Astrocyte of the spinal cord (primary cell): ENCODE measurements around the gene ASIP.

Experiments used
- DNase-seq: peaks from one replicate; pipeline ENCODE4 v3.0.0; 2011; ENCODE audit warnings: low read depth, low spot score
- H3K4me3 ChIP-seq: 2 replicates; pipeline ENCODE4 v1.5.1; 2011; ENCODE audit warnings: low read depth, mild to moderate bottlenecking, low read length, moderate library complexity
- in situ Hi-C: cut with HindIII; loops from 2 replicates; pipeline ENCODE4 v1.10.0; 2017; ENCODE audit warnings: low sequenced_read_pairs
- TF ChIP-seq, protein P1 (sequence below): IDR thresholded peaks from 2 replicates; pipeline ENCODE4 v1.5.1; 2012; ENCODE audit warnings: low read depth, mild to moderate bottlenecking, low read length, inconsistent platforms

Gene ASIP

GRCh38 chr20:34209111-34209510, 32.1 kb upstream of the ASIP start:
- DNase-seq, result no peak
- in situ Hi-C loops, result no loop called here
- H3K4me3 ChIP-seq, result no peak overlapping the region
- TF ChIP-seq, protein P1, sequence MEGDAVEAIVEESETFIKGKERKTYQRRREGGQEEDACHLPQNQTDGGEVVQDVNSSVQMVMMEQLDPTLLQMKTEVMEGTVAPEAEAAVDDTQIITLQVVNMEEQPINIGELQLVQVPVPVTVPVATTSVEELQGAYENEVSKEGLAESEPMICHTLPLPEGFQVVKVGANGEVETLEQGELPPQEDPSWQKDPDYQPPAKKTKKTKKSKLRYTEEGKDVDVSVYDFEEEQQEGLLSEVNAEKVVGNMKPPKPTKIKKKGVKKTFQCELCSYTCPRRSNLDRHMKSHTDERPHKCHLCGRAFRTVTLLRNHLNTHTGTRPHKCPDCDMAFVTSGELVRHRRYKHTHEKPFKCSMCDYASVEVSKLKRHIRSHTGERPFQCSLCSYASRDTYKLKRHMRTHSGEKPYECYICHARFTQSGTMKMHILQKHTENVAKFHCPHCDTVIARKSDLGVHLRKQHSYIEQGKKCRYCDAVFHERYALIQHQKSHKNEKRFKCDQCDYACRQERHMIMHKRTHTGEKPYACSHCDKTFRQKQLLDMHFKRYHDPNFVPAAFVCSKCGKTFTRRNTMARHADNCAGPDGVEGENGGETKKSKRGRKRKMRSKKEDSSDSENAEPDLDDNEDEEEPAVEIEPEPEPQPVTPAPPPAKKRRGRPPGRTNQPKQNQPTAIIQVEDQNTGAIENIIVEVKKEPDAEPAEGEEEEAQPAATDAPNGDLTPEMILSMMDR, result no peak

GRCh38 chr20:34210271-34210670, 31.0 kb upstream of the ASIP start:
- H3K4me3 ChIP-seq, result no peak overlapping the region
- no peak for DNase-seq
- in situ Hi-C loops, result no loop called here
- TF ChIP-seq, protein P1, result no peak

DNA sequence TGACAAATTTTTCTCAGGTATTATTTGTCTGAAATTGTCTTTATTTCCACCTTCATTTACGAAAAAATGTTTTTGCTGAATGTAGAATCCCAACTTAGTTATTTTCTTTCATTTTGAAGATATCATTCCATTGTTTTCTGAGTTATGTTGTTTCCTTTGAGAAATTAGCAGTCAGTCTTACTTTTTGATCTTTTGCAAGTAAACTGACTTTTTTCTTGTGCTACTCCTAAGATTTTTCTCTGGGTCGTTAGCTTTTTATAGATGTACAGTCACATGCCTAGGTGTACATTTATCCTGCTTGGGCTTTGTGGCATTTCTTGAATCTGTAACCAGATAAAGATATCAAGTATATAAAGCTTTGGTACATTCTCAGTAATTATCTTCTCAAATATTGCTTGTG, 29.6 kb upstream of the ASIP start:
- in situ Hi-C loops, result no loop called here
- DNase-seq, result no peak
- H3K4me3 ChIP-seq, result no peak overlapping the region
- TF ChIP-seq, protein P1, result no peak

DNA sequence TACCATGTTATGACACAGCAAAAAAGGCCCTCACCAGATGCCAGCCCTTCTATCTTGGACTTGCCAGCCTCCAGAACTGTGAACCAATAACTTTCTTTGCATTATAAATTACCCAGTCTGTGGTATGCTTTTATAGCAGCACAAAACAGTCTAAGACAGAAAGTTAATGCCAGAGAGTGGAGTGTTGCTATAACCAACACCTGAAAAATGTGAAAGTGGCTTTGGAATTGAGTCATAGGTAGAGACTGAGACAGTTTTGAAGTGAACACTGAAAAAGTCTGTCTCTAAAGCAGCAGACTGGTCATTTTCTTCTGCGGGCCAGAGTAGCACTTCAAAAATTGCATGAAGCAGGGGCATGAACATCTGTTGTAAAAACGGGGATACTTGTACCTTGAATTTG, 28.0 kb upstream of the ASIP start:
- DNase-seq, result no peak
- in situ Hi-C loops, result no loop called here
- H3K4me3 ChIP-seq, result no peak overlapping the region
- TF ChIP-seq, protein P1, result no peak

DNA sequence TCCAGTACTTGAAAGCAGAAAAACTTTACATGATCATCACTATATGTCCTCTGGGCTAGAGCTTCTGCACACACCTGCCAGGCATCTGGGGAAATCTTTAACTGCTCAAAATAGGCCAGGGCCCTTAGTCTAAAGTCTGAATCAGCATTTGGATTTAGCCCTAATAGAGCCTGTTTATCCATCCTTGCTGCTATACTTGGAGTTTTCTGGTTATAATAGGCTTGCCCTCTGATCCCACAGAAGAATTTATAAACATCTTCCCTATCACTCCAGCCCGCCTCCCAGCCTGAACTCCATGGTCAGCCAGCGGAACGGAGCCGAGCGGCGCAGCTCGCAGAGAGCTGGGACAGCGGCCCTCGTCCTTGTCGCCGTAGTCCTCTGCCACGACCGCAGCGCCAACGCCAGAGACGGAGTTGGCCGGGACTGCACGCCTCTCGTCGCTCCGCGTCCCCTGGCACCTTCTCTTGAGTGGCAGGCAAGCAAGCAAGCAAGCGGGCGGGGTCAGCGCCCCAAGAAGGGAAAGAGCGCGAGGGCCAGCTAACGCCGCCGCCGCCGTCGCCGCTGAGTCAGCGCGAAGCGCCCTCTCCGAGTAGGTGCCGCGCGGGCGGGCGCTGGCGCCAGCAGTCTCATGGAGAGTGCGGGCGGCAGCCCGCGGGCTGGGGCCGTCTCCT, 25.4 kb upstream of the ASIP start:
- TF ChIP-seq, protein P1, result no peak
- peak overlapping the region; percentile 50 for H3K4me3 ChIP-seq
- DNase-seq, result peak; percentile 59
- in situ Hi-C loops, result no loop called here

DNA sequence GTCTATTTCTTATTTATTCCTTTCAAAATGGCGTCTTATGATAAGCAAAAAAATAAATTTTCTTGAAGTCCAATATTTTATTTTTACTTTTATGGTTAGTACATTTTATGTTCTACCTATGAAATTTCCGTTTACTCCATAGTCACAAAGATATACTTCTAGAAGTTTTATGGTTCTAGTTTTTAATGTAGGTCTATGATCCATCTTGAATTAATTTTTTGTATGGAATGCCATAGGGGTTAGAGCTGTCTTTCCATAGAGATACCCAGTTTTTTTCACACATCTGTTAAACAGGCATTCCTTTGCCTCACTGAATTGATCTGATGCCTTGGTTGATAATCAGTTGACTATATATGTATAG, 24.9 kb upstream of the ASIP start:
- in situ Hi-C loops, result no loop called here
- no peak for DNase-seq
- TF ChIP-seq, protein P1, result no peak
- H3K4me3 ChIP-seq, result peak overlapping the region; percentile 50
